Measurements from ENCODE around the gene XPR1. TPM values are rescaled to one million over a fixed set of nuclear protein-coding genes. Genes with fewer than 3 reads are reported as not detected.

Gene XPR1
- total RNA-seq, 3 donors from 2014 or later, result 19.0 to 49.5 (median 35.7) TPM

DNA sequence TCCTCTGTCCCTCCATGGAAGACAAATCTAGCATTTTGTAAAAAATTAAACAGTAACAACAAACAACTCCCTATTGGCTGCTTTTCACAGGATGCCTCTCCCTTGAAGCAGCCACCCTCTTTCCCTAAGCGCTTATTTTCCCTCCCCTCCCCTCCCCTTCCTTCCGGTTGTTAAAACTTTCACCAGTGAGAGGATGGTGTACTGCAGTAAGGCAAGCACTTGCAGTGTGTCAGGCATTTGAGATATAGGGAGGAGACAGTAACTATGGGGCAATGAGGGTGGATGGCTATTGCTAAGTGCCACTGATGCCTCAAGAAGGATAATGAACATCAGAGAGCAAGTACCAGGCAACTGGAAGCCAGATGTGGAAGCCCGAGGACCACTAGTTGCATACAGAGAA, 261.8 kb downstream of the XPR1 start:
- TF ChIP-seq POLR2A (IDR thresholded peaks at IDR 0.05) (no peak), POLR2AphosphoS5 (IDR thresholded peaks at IDR 0.05) (no peak), CTCF (IDR thresholded peaks at IDR 0.05) (no peak)
- Histone ChIP-seq H3K27me3 (no peaks in the 10 kb centered on the region), H3K4me1 (no peaks in the 10 kb centered on the region), H3K36me3 (no peaks in the 10 kb centered on the region), H3K4me3 (no peak overlapping the region), H3K9me3 (no peaks in the 10 kb centered on the region), H3K27ac (no peak overlapping the region)
- DNase-seq (ENCODE audit: low spot score in 2 of 2), result no peak
- intact Hi-C loops (cut with DNase I; ENCODE audit: low total_unique reads), result no loop called here

GRCh38 chr1:180896161-180896560, 264.3 kb downstream of the XPR1 start:
- no peak for DNase-seq (ENCODE audit: low spot score in 2 of 2)
- Histone ChIP-seq H3K27ac (no peak overlapping the region), H3K9me3 (no peaks in the 10 kb centered on the region), H3K4me3 (no peak overlapping the region), H3K36me3 (no peaks in the 10 kb centered on the region), H3K27me3 (no peaks in the 10 kb centered on the region), H3K4me1 (no peaks in the 10 kb centered on the region)
- intact Hi-C loops (cut with DNase I; ENCODE audit: low total_unique reads), result no loop called here
- TF ChIP-seq CTCF (IDR thresholded peaks at IDR 0.05), result no peak
- TF ChIP-seq POLR2AphosphoS5 (IDR thresholded peaks at IDR 0.05), result no peak
- no peak for TF ChIP-seq POLR2A (IDR thresholded peaks at IDR 0.05)

- intact Hi-C loops (cut with DNase I; ENCODE audit: low total_unique reads), result no loop called here
- H3K9me3 ChIP-seq, result no peaks in the 10 kb centered on the region
- no peak for DNase-seq (ENCODE audit: low spot score in 2 of 2)
- H3K36me3 ChIP-seq, result no peaks in the 10 kb centered on the region
- H3K4me3 ChIP-seq, result no peak overlapping the region
- no peaks in the 10 kb centered on the region for H3K4me1 ChIP-seq
- TF ChIP-seq CTCF (IDR thresholded peaks at IDR 0.05) (no peak), POLR2A (IDR thresholded peaks at IDR 0.05) (no peak)
- no peaks in the 10 kb centered on the region for H3K27me3 ChIP-seq
- H3K27ac ChIP-seq, result no peak overlapping the region
These were observed 266.8 kb downstream of the XPR1 start for GRCh38 chr1:180898441-180899219.

- intact Hi-C loops (cut with DNase I; ENCODE audit: low total_unique reads), result no loop called here
- Histone ChIP-seq H3K27ac (no peak overlapping the region), H3K4me3 (no peak overlapping the region), H3K9me3 (no peaks in the 10 kb centered on the region), H3K4me1 (no peaks in the 10 kb centered on the region), H3K27me3 (no peaks in the 10 kb centered on the region), H3K36me3 (no peaks in the 10 kb centered on the region)
- TF ChIP-seq CTCF (IDR thresholded peaks at IDR 0.05) (no peak), POLR2A (IDR thresholded peaks at IDR 0.05) (no peak)
- no peak for DNase-seq (ENCODE audit: low spot score in 2 of 2)
These were observed 267.4 kb downstream of the XPR1 start for GRCh38 chr1:180899262-180899661.

GRCh38 chr1:180901076-180901990, 269.5 kb downstream of the XPR1 start:
- DNase-seq (ENCODE audit: low spot score in 2 of 2), result no peak
- Histone ChIP-seq H3K4me1 (no peaks in the 10 kb centered on the region), H3K9me3 (no peaks in the 10 kb centered on the region), H3K27ac (no peak overlapping the region), H3K4me3 (no peak overlapping the region), H3K27me3 (no peaks in the 10 kb centered on the region), H3K36me3 (no peaks in the 10 kb centered on the region)
- intact Hi-C loops (cut with DNase I; ENCODE audit: low total_unique reads), result no loop called here
- no peak for TF ChIP-seq POLR2AphosphoS5 (IDR thresholded peaks at IDR 0.05)
- TF ChIP-seq POLR2A (IDR thresholded peaks at IDR 0.05), result no peak
- TF ChIP-seq CTCF (IDR thresholded peaks at IDR 0.05), result no peak
